RWPE1 (cell line): ENCODE results near the gene NLE1.
"Not testable (repeated sequence)": the region's sequence is repeated elsewhere in the genome, so short reads cannot be mapped to it uniquely, and the experiment has no call there.

Source experiments
- CTCF ChIA-PET: fragments of 350-600 bp; sonication (Branson Sonifier 250); formaldehyde crosslinking; extraction: SDS; loops from one replicate; lab custom pipeline; 2021; lab: Yijun Ruan, JAX
- POLR2A ChIA-PET: fragments of 400-600 bp; formaldehyde crosslinking; extraction: SDS; loops from one replicate; lab custom pipeline; 2020; ENCODE audit warnings: antibody characterized with exemption; ENCODE audit not compliant: low non-redundant PET; lab: Yijun Ruan, JAX
- DNase-seq: peaks from one replicate; pipeline ENCODE4 v3.0.0; 2012; ENCODE audit warnings: low spot score
- H3K27ac ChIP-seq: fragments of 450-650 bp; 2 replicates; pipeline ENCODE4 v1.5.1; 2017
- TF ChIP-seq, protein P1 (sequence below): fragments of 450-650 bp; conservative IDR thresholded peaks from 2 replicates; pipeline ENCODE4 v1.5.1; 2017; ENCODE audit warnings: low read depth, mild to moderate bottlenecking

The NLE1 gene

DNA sequence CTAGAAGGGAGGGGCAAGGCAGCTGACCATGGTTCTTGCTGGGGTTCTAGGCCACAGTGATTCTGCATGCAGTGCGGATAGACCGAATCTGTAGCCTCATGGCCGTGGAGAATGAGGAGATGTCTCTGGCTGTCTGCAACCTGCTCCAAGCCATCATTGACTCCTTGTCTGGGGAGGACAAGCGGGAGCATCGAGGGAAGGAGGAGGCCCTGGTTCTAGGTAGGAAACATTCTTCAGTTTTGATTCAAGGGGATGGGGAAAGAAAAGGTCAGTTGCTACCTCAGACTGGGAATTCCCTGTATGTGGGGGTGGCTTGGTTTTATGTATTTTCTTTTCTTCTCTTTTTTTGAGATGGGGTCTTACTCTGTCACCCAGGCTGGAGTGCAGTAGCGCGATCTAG lies 13.1 kb upstream of the NLE1 start:
- TF ChIP-seq, protein P1, sequence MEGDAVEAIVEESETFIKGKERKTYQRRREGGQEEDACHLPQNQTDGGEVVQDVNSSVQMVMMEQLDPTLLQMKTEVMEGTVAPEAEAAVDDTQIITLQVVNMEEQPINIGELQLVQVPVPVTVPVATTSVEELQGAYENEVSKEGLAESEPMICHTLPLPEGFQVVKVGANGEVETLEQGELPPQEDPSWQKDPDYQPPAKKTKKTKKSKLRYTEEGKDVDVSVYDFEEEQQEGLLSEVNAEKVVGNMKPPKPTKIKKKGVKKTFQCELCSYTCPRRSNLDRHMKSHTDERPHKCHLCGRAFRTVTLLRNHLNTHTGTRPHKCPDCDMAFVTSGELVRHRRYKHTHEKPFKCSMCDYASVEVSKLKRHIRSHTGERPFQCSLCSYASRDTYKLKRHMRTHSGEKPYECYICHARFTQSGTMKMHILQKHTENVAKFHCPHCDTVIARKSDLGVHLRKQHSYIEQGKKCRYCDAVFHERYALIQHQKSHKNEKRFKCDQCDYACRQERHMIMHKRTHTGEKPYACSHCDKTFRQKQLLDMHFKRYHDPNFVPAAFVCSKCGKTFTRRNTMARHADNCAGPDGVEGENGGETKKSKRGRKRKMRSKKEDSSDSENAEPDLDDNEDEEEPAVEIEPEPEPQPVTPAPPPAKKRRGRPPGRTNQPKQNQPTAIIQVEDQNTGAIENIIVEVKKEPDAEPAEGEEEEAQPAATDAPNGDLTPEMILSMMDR, result no peak
- no peak overlapping the region for H3K27ac ChIP-seq
- ChIA-PET CTCF (interaction anchor here (0.6 kb wide), 1 partner anchor 66 kb away, joined by 3 read pairs; no protein-coding TSS in a partner anchor), POLR2A (no interaction called here)
- DNase-seq, result no peak

DNA sequence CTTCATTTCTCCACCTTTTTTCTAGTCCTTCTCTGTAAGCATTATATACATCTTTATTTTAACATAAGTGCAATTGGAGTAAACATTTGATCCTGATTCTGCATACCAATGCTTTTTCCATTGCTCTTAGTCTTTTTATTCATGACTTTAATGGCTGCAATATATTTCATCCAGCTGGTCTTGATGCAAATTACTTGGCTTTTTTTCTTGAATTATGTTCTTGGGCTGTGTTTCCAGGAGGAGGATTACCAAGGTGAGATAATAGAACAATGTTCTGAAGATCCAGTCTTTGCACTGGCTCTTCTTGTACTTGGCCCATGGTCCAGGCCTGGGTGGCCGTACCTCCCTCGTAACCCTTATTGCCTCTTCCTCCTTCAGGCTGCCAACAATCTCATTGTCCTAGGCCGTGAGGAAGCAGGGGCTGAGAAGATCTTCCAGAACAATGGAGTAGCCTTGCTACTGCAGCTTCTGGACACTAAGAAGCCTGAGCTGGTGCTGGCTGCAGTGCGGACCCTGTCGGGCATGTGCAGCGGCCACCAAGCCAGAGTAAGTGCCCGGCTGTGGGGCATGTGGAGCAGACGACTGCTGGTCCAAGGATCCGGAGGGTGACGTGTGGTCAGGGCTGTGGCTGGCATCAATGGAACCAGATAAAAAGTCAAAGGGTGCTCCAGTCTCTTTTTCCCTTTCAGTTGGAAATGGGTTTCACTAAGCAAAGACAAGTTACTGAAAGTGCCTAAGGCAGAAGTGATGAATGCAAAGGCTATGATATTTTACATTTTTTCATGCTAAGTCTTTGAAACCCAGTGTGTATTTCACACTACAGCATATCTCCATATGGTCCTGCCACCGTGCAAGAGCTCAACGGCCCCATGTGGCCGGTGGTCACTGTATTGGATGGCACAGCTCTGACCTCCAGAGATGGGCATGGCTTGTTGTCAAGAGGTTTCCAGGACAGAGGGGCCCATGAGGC lies 12.4 kb upstream of the NLE1 start:
- DNase-seq, result no peak
- ChIA-PET POLR2A (no interaction called here), CTCF (no interaction called here)
- no peak overlapping the region for H3K27ac ChIP-seq
- TF ChIP-seq, protein P1, result no peak

DNA sequence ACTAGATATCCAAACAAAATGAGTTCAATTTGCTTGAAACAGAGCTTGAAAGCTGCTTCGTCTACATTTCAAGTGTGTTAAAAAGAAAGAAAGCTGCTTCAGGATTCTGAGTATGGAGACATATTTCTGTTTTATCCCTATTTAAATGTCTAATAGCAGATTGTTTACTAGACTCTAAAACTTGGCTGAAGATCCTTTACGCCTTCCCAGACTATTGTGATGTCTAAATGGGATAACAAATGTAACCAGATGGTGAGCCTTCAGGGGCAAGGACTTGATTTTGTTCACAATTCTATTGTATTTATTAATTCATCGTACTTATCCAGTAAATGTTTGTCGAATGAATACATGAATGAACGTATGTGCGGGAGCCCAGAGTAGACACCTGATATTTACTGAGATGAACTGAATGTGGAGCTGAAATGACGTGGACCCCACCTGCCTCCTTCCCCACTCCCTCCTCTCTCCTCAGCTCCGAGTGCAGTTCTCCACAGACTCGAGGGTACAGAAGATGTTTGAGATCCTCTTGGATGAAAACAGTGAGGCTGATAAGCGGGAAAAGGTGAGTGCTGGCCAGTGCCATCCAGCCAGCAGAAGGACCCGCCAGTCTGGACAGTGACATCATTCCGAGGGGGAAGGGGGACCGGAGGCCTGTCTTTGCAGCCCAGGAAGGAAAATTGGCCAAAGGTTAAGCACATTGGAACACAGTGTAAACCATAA lies 10.5 kb upstream of the NLE1 start:
- ChIA-PET POLR2A (no interaction called here), CTCF (interaction anchor here (0.7 kb wide), 1 partner anchor 9 kb away, joined by 3 read pairs; no protein-coding TSS in a partner anchor)
- H3K27ac ChIP-seq, result no peak overlapping the region
- TF ChIP-seq, protein P1, result no peak
- no peak for DNase-seq

DNA sequence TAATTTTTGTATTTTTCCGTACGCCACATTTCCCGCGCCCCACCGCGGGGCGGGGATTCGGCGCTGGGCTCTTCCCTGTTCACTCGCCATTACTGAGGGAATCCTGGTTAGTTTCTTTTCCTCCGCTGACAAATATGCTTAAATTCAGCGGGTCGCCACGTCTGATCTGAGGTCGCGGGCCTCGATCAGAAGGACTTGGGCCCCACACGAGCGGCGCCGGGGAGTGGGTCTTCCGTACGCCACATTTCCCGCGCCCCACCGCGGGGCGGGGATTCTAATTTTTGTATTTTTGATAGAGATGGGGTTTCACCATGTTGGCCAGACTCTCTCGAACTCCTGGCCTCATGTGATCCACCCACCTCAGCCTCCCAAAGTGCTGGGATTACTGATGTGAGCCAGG lies 9.0 kb upstream of the NLE1 start:
- POLR2A ChIA-PET, H3K27ac ChIP-seq, DNase-seq: not testable (repeated sequence)
- CTCF ChIA-PET, result interaction anchor here (0.6 kb wide), 1 partner anchor 261 kb away, joined by 3 read pairs; no protein-coding TSS in a partner anchor

DNA sequence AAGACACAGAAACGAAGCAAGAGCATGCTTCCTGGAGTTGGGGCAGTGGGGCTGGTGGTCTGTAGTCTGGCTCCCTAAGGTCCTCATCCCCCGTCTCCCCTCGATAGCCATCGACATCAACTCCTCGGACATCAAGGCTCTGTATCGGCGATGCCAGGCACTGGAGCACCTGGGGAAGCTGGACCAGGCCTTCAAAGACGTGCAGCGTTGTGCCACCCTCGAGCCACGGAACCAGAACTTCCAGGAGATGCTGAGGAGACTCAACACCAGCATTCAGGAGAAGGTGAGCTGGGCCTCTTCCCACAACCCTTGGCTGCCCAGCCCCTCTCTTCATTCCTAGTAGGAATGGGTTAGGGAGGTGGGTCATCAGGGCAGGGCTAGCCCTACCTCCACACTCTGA lies 7.8 kb upstream of the NLE1 start:
- CTCF ChIA-PET, result interaction anchor here (0.6 to 0.9 kb wide), 2 partner anchors 32 to 77 kb away, joined by 3 read pairs; no protein-coding TSS in a partner anchor

DNA sequence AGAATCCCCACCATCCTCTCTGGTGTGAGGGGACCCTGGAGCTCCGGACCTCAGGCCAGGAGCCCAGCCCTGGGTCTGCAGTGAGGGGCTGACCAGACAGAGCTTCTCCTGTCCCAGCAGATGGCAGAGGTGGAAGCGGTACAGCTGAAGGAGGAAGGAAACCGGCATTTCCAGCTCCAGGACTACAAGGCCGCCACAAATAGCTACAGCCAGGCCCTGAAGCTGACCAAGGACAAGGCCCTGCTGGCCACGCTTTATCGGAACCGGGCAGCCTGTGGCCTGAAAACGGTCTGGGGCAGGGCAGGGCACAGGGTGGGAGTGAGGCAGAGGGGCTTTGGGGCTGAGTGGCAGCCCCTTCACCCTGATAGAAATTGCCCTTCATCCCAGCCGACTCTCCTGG lies 6.0 kb upstream of the NLE1 start:
- no peak overlapping the region for H3K27ac ChIP-seq
- POLR2A ChIA-PET, result no interaction called here
- CTCF ChIA-PET, result interaction anchor here (0.6 to 0.8 kb wide), 3 partner anchors 385 to 665 kb away, joined by 3 to 4 read pairs (median 3); no protein-coding TSS in a partner anchor
- TF ChIP-seq, protein P1, result no peak
- DNase-seq, result no peak

More for the DNA sequence above, 7.8 kb upstream of the NLE1 start:
- TF ChIP-seq, protein P1, result no peak
- no peak for DNase-seq
- POLR2A ChIA-PET, result no interaction called here
- no peak overlapping the region for H3K27ac ChIP-seq
